Brain microvascular endothelial cell (primary cell): ENCODE data around the gene TNPO3.
"Not testable (repeated sequence)": the region's sequence is repeated elsewhere in the genome, so short reads cannot be mapped to it uniquely, and the experiment has no call there.

Experiments used
- DNase-seq: peaks from one replicate; pipeline ENCODE4 v3.0.0-alpha.2; 2020
- H3K27ac ChIP-seq: fragments of 250-450 bp; sonication (Bioruptor Pico); 2 replicates; pipeline ENCODE4 v1.5.1; 2020; ENCODE audit warnings: mild to moderate bottlenecking, moderate library complexity
- H3K27me3 ChIP-seq: fragments of 250-450 bp; sonication (Bioruptor Pico); replicated peaks from 2 replicates; pipeline ENCODE4 v1.5.1; 2020; ENCODE audit warnings: mild to moderate bottlenecking
- H3K36me3 ChIP-seq: fragments of 250-450 bp; sonication (Bioruptor Pico); replicated peaks from 2 replicates; pipeline ENCODE4 v1.5.1; 2020; ENCODE audit warnings: mild to moderate bottlenecking
- H3K4me3 ChIP-seq: 2 replicates; pipeline ENCODE4 v1.5.1; 2011; ENCODE audit warnings: low read depth, mild to moderate bottlenecking, control low read depth, low read length, moderate library complexity
- in situ Hi-C: cut with HindIII; loops from 2 replicates; pipeline ENCODE4 v1.10.0; 2017; ENCODE audit warnings: low sequenced_read_pairs, low pct_ligation_motif_present
- TF ChIP-seq, protein P1 (sequence below): IDR thresholded peaks from 2 replicates; pipeline ENCODE4 v1.5.1; 2011; ENCODE audit warnings: low read depth, mild to moderate bottlenecking, moderate library complexity, low read length, control low read depth, inconsistent platforms; ENCODE audit errors: missing control alignments

The TNPO3 gene

GRCh38 chr7:128915841-128916642, 138.9 kb downstream of the TNPO3 start:
- Histone ChIP-seq H3K36me3 (no peaks in the 10 kb centered on the region), H3K27me3 (peaks cover 51% of the 10 kb centered on the region), H3K27ac (no peak overlapping the region), H3K4me3 (no peak overlapping the region)
- in situ Hi-C loops, result loop anchor here (10.0 to 25.0 kb wide), 2 partner anchors 59 to 171 kb away; no protein-coding TSS in a partner anchor
- no peak for DNase-seq
- TF ChIP-seq, protein P1, sequence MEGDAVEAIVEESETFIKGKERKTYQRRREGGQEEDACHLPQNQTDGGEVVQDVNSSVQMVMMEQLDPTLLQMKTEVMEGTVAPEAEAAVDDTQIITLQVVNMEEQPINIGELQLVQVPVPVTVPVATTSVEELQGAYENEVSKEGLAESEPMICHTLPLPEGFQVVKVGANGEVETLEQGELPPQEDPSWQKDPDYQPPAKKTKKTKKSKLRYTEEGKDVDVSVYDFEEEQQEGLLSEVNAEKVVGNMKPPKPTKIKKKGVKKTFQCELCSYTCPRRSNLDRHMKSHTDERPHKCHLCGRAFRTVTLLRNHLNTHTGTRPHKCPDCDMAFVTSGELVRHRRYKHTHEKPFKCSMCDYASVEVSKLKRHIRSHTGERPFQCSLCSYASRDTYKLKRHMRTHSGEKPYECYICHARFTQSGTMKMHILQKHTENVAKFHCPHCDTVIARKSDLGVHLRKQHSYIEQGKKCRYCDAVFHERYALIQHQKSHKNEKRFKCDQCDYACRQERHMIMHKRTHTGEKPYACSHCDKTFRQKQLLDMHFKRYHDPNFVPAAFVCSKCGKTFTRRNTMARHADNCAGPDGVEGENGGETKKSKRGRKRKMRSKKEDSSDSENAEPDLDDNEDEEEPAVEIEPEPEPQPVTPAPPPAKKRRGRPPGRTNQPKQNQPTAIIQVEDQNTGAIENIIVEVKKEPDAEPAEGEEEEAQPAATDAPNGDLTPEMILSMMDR, result no peak

GRCh38 chr7:128915271-128915819, 139.6 kb downstream of the TNPO3 start:
- no peak overlapping the region for H3K27ac ChIP-seq
- H3K4me3 ChIP-seq, result no peak overlapping the region
- H3K36me3 ChIP-seq, result no peaks in the 10 kb centered on the region
- TF ChIP-seq, protein P1, result no peak
- DNase-seq, result no peak
- peaks cover 50% of the 10 kb centered on the region for H3K27me3 ChIP-seq
- in situ Hi-C loops, result loop anchor here (10.0 to 25.0 kb wide), 2 partner anchors 59 to 172 kb away; no protein-coding TSS in a partner anchor

DNA sequence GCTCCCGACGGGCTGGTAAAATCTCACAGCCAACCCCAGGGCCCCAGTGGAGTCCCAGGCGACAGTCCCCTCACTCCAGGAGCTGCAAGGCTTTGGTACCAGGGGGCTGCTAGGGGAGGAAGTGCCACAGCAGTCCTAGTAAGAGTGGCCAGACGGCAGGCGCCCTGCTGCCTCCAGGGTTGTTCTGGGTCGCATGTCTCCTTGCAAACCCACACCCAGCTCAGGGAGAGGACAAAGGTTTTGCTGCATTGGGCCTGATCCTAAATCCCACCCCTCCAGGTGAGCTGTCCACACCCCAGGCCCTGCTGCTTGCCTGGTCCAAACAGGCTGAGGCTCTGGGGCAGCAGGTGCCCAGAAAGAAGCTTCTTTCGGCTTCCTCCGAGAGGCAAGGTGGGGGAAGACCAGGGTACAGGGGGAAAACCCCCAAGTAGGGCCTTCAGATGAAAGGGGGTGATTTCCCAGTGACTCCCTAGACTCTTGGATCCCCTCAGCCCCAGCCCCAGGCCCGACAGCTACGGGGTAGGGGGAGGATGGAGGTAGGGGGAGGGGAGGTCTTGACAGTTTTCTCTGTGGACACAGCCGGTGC, 140.3 kb downstream of the TNPO3 start:
- DNase-seq, result no peak
- Histone ChIP-seq H3K4me3 (no peak overlapping the region), H3K27me3 (peaks cover 45% of the 10 kb centered on the region), H3K36me3 (no peaks in the 10 kb centered on the region), H3K27ac (no peak overlapping the region)
- TF ChIP-seq, protein P1, result no peak
- in situ Hi-C loops, result loop anchor here (10.0 to 25.0 kb wide), 2 partner anchors 60 to 173 kb away; no protein-coding TSS in a partner anchor

DNA sequence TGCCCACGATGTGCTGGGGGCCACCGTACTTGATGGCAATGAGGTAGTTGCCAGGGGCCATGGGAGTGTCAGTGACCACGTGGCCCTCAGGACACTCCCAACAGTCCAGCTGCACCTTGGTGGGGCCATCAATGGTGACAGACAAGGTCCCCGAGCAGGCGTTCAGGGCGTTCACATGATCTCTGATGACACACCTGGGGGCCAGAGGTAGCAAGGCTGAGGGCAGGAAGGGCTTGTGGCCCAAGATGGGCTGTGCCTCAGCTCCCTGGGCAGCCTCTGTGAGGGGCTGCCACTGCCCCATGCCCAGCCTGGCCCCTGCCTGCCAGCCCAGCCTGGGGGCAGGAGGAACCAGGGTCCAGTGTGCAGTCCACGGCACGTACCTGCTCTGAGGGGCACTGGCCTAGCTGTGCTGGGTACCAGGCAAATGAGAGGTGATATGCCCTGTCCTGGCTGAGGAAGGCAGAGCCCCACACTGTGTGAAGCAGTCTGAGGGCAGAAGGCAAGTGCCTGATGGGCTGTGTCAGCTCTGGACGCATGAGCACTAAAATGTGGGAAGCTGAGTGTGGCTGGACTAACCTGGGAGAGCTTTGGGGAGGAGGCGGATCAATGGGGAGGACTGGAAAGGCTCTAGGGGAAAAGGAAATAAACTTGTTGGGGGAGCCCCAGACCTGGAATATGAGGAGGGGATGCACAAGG, 140.9 kb downstream of the TNPO3 start:
- Histone ChIP-seq H3K27me3 (peaks cover 42% of the 10 kb centered on the region), H3K36me3 (no peaks in the 10 kb centered on the region), H3K4me3 (no peak overlapping the region), H3K27ac (no peak overlapping the region)
- in situ Hi-C loops, result loop anchor here (10.0 to 25.0 kb wide), 2 partner anchors 61 to 173 kb away; no protein-coding TSS in a partner anchor
- TF ChIP-seq, protein P1, result no peak
- DNase-seq, result no peak

DNA sequence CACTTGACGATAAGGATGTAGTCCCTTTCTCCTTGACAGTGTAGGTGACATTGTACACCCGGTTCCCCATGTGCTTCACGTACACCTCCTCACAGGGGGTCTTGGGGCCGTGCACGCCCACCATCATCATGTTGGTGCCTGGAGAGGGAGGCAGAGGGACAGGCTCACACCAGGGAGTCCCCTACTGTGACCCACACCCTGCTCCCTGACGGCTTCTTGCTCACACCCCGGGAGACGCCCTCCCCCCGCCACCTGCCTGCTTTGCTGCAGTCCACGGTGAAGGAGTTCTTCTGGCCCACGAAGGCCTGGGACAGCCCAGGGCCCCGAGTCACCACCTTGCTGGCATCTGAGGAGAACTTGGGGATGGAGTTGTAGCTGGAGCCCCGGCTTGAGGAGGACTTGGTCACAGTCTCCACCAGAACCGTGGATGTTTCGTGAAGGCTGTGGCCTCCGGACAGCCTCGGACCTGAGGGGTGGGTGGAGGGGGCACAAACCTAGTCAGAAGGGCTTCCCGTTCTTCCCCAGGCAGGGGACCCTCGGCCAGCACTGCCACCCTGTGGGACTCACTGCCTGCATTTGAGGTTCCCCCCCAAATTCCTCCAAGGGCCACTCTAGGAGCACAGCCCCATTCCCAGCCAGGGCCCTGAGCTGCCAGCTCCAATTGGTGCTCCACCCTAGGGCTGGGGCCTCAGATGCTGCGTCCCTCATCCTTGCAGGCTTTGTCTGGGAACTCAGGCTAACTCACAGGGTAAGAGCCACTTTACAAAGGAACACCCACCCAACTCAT, 142.0 kb downstream of the TNPO3 start:
- not testable (repeated sequence) for DNase-seq
- in situ Hi-C loops, result loop anchor here (10.0 to 25.0 kb wide), 2 partner anchors 62 to 174 kb away; no protein-coding TSS in a partner anchor

More for the DNA sequence above, 142.0 kb downstream of the TNPO3 start:
- not testable (repeated sequence) for H3K4me3 ChIP-seq, H3K27ac ChIP-seq, H3K36me3 ChIP-seq
- peaks cover 38% of the 10 kb centered on the region for H3K27me3 ChIP-seq
